Choroid plexus epithelial cell (primary cell): ENCODE results near the gene NCAPH2.

ENCODE experiments used
- DNase-seq: peaks from one replicate; pipeline ENCODE4 v3.0.0-alpha.2; 2010; ENCODE audit warnings: low read depth
- H3K4me3 ChIP-seq: 2 replicates; pipeline ENCODE4 v1.5.1; 2011; ENCODE audit warnings: low read depth, mild to moderate bottlenecking, control low read depth, low read length, moderate library complexity
- TF ChIP-seq, protein P1 (sequence below): conservative IDR thresholded peaks from 2 replicates; pipeline ENCODE4 v1.5.1; 2011; ENCODE audit warnings: low read depth, mild to moderate bottlenecking, control low read depth, inconsistent platforms, low read length, moderate library complexity

Gene NCAPH2

DNA sequence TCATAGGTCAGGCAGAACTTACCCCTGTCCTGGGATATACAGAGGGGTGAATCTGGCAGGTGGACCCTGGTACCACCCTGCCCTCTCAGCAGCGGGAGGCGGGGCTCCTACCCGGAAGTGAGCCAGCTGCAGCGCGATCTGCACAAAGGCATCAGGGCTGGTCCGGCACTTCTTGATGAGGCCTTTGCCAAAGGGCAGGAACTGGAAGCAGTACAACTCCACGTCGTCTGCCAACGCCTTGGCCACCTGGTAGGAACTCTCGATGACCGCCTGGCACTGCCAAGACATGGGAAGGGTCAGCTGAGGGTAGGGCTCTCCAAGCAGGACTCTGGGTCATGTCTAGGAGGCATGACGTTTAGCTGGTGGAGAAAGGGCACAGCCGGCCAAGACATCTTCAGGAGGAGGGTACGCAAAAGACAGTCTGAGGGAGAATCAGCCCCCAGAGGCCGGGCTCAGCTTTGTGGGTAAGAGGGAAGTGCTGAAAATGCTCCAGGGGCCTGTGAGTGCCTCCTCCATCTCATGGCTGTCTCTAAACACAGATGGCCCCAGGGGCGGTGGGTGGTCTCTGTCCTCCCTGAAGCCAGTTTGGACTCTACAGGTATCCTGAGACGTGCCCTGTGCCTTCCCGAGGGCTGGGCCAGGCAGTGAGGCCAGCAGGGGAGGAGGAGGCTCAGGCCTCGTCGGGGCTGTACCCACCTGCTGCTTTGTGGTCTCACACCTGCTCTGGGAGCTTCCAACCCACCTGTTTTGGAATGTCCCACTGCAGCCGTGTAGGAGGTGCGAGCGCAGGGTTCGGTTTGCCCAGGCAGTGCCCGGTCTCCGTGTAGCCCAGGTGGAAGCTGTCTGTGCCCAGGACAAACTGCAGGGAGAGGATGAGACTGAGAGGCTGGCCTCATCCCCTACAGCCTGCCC, 63.5 kb downstream of the NCAPH2 start:
- DNase-seq: no peak
- TF ChIP-seq, protein P1, sequence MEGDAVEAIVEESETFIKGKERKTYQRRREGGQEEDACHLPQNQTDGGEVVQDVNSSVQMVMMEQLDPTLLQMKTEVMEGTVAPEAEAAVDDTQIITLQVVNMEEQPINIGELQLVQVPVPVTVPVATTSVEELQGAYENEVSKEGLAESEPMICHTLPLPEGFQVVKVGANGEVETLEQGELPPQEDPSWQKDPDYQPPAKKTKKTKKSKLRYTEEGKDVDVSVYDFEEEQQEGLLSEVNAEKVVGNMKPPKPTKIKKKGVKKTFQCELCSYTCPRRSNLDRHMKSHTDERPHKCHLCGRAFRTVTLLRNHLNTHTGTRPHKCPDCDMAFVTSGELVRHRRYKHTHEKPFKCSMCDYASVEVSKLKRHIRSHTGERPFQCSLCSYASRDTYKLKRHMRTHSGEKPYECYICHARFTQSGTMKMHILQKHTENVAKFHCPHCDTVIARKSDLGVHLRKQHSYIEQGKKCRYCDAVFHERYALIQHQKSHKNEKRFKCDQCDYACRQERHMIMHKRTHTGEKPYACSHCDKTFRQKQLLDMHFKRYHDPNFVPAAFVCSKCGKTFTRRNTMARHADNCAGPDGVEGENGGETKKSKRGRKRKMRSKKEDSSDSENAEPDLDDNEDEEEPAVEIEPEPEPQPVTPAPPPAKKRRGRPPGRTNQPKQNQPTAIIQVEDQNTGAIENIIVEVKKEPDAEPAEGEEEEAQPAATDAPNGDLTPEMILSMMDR: no peak
- no peak overlapping the region for H3K4me3 ChIP-seq

DNA sequence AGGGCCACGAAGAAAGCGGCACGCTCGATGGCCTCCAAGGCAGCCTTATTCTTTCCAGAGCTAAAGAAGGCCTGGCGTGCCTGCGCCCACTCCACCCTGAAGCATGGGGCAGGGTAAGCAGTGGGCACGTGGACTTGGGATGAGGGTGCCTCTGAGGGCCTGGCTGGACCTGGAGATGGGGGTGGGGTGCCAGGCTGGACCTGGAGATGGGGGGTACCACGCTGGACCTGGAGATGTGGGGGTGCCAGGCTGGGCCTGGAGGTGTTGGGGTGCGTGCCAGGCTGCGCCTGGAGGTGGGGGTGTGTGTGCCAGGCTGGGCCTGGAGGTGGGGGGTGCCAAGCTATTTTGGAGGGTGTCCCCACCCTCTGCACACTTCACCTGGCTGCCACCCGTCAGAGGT, 64.9 kb downstream of the NCAPH2 start:
- H3K4me3 ChIP-seq: no peak overlapping the region
- DNase-seq: no peak
- TF ChIP-seq, protein P1: no peak

DNA sequence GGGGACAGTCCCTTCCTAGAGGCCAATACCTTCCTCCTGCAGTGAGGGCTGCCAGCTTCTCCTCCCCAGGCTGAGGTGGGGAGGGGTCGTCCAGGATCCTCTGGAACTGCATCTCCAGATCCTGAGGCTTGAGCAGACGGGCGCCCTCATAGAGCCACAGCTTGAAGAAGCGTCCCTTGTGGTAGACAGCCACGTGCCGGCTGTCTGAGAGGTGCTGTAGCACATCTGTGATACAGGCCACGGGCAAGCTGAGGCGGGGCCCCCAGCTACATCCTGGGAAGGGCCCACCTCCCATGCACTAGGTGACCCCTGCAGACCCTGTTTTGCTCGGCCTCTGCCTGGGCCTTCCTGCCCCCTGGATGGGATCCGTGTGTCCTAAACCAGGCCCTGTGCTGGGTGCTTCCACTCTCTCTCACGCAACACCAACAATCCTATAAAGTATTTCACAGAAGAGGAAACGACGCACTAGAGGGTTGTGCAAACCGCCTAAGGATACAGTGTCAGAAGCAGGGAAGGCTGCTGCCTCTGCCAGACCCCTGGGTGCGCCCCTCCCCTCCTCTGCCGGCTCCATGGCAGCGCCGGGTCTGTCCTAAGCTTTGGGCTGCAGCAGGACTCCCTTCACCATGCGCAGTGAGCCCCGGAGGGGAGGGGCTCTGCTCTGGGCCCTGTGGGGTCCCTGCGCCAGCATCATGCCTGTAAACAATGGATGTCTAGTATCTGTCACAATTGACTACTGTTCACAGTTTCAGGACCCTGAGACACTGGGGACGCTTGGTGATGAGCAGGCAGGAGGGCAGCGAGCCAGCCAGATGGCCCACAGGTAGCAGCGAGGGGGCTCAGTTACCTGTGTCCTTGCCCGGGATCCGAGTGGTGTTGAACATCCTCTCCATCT, 65.7 kb downstream of the NCAPH2 start:
- TF ChIP-seq, protein P1: no peak
- no peak overlapping the region for H3K4me3 ChIP-seq

DNA sequence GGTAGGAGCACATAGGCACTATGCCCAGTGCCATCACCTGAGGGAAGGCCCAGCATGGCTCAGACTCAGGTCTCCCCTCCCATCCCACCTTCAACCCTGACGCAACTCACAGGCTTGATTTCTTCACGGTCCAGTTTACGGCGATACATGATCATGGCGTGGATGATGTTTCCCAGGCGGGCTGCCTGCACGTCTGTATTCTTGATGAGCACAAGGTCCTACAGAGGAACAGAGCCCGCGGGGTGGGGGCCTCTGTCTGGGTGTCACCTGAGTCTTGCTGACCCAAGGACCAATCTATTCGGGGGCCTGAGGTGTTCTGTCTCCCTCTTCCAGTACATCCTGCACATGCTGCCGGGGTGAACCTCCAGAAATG, 66.3 kb downstream of the NCAPH2 start:
- H3K4me3 ChIP-seq: no peak overlapping the region
- TF ChIP-seq, protein P1: no peak
- DNase-seq: no peak

More for the DNA sequence above, 65.7 kb downstream of the NCAPH2 start:
- DNase-seq: no peak
